ENCODE data around the gene C1GALT1. TPM values are rescaled to one million over a fixed set of nuclear protein-coding genes. Genes with fewer than 3 reads are reported as not detected.
"Not testable (repeated sequence)": the region's sequence is repeated elsewhere in the genome, so short reads cannot be mapped to it uniquely, and the experiment has no call there.

Gene C1GALT1
- total RNA-seq = 28.8 and 29.4 TPM in 2 replicates

DNA sequence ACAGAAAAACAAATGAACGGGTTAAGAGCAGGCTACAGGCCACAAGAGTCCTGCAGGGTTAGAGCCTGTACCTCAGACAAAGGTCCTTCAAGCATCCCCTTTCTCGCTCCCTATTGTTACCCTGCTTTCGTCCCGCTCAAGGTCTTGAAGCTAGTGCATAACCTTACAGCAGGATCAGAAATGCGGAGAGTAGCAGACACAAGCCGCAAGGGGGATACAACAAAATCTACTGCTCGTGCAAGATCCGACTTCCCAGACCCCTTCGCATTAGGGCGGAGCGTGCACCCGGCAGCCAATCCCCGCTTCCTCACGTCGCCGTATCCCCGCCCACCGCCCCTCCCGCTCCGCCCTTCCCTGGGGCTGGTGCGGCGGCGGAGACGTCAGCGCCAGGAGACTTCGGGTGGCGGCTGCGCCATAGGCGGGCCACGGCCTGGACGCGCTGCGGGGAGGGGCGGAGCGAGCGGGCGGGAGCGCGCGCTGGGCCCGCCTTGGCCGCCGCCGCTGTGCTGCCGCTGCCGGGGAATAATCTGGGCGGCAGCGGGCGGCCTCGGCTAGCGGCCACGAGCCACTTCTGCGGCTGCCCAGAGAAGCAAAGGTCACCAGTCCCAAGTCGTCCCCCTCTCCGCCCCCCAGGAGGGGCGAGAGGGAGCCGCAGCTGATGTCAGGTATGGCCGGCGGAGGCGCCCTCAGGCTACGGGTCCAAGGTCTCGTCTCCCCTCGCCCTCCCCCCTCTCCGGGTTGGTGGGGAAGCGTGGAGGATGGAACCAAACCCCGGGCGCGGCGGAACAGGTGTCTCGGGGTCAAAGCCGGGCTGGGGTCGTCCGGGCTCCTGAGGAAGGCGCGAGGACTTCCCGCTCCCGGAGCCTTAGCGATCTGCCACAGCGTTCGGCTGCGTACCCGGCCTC is at the start of gene C1GALT1:
Gene C1GALT1, plus strand, starts transcription at position 389 of the 905 bp plus-strand sequence. CDS start 51,776 bp downstream, outside the sequence.
- peak; percentile 96 for DNase-seq (ENCODE audit: low read depth, low spot score)

DNA sequence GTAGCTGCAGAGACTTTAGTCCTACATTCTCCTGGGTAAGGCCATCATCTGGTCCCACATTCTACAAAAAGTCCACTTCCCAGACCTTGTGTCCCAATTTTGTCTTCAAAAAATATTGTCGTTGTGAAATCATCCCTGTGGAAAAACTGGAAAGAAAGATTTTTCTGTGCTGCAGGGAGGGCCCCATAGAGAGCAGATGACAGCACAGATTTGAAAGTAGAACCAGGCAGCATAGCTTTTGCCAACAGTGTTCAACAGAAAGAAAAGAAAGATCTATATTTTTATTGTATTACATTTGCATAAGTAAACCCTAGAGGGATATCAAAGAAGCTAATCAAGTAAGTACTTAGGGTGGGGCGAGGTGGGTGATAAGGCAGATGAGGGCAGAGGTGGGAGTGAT is 48.3 kb upstream of the C1GALT1 start:
- no peak for DNase-seq (ENCODE audit: low read depth, low spot score)

DNA sequence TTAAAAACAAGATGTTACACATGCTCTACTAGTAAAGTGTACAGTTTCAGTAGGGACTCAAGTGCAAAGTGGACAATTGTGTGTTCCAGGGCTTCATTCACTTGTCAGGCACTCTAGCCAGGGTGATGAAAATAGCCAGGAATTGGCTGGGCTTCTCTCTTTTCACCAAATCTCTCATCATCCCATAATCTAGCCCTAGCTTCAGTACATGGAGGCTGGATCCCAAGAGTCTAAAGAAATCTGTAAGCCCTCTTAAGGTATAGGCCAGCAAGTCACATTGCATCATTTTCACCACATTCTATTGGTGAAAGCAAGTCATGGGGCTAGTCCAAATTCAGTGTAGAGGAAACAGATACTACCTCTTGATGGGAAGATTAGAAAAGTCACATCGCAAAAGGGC is 47.3 kb upstream of the C1GALT1 start:
- DNase-seq (ENCODE audit: low read depth, low spot score) = no peak

DNA sequence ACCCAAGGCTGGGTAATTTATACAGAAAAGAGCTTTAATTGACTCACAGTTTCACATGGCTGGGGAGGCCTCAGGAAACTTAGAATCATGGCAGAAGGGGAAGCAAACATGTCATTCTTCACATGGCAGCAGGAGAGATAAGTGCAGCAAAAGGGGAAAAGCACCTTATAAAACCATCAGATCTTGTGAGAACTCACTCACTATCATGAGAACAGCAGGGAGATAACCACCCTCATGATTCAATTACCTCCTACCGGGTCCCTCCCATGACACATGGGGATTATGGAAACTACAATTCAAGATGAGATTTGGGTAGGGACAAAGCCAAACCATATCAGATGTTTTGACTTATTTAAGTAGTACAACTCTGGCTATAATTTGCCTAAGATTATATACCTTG is 46.4 kb upstream of the C1GALT1 start:
- DNase-seq (ENCODE audit: low read depth, low spot score) = not testable (repeated sequence)

DNA sequence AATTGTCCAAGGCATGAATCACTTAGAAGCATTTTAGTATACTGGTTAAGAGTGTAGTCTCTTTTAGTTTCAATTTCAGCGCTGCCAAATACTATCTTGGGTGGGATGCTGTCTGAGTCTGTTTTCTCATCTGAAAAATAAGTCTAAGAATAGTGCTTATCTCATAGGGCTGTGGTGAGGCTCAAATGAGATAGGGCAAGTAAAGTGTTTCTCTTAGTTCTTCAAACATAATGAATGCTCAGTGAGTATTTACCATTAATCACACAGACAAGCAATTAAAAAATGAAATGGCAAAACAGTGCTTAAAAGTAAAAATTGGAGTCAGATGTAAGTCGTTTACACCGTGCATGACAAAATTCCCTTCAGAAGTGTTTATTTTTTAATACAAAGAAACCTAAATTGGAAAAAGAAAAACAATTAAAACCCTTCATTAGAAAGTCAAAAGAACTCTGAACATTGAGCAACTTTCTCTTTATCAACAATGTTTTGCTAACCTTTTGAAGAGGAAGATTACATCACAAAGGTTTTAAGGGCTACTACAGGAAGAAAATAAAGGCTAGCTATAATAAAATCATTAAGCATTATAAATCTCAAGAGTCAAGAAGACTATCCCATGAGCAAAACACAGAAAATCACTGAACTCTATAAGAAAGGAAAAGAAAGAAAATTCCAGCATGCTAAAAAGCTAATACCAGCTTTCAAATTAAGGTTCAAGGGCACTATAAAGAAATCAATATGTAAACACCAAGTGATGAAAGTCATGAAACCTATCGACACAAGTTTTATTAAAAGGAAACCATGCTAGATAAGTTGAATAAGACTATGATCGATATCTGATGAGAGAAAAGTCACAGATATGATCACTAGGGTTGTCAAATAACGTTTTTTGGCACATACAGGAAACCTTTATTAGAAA is 45.6 kb upstream of the C1GALT1 start:
- DNase-seq (ENCODE audit: low read depth, low spot score) = no peak

DNA sequence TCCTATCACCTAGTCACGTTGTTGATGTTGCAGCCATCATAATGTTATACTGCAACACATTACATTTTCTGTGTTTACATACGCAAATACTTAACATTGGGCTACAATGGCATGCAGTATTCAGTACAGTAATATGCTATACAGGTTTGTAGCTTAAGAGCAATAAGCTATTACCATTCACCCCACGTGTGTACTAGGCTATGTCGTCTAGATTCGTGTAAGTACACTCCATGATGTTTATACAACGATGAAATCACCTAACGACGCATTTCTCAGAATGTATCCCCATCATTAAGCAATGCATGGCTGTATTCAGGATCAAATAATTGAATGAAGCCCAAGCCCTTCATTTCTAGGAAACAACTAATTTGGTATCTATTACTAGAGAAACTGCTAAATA is 43.4 kb upstream of the C1GALT1 start:
- no peak for DNase-seq (ENCODE audit: low read depth, low spot score)

DNA sequence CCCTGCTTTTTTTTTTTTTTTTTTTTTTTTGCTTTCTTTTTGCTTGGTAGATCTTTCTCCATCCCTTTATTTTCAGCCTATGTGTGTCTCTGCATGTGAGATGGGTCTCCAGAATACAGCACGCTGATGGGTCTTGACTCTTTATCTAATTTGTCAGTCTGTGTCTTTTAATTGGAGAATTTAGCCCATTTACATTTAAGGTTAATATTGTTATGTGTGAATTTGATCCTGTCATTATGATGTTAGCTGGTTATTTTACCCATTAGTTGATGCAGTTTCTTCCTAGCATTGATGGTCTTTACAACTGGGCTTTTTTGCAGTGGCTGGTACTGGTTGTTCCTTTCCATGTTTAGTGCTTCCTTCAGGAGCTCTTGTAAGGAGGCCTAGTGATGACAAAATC is 38.9 kb upstream of the C1GALT1 start:
- DNase-seq (ENCODE audit: low read depth, low spot score) = not testable (repeated sequence)

DNA sequence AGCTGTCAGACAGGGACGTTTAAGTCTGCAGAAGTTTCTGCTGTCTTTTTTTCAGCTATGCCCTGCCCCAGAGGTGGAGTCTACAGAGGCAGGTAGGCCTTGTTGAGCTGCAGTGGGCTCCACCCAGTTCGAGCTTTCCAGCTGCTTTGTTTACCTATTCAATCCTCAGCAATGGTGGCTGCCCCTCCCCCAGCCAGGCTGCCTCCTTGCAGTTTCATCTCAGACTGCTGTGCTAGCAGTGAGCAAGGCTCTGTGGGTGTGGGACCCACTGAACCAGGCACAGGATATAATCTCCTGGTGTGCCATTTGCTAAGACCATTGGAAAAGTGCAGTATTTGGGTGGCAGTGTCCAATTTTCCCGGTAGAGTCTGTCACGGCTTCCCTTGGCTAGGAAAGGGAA is 37.2 kb upstream of the C1GALT1 start:
- not testable (repeated sequence) for DNase-seq (ENCODE audit: low read depth, low spot score)

DNA sequence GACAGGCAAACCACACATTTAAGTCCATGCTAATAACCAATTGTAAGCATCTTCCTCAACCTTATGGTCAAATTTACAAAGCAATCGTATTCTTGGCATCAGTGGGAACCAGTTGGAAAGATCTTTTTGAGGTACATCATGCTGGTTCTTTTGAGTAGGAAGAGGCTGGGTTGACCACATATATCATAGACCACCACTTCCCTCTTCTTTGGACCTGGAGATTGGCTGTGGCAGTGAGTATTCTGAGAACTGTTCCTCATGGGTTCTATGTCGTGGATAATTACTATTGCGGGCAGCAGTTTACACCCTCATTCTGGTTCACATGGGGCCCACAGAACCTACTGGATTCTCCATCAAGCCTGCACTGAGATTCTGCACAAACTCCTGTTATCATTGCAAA is 35.5 kb upstream of the C1GALT1 start:
- DNase-seq (ENCODE audit: low read depth, low spot score) = no peak

DNA sequence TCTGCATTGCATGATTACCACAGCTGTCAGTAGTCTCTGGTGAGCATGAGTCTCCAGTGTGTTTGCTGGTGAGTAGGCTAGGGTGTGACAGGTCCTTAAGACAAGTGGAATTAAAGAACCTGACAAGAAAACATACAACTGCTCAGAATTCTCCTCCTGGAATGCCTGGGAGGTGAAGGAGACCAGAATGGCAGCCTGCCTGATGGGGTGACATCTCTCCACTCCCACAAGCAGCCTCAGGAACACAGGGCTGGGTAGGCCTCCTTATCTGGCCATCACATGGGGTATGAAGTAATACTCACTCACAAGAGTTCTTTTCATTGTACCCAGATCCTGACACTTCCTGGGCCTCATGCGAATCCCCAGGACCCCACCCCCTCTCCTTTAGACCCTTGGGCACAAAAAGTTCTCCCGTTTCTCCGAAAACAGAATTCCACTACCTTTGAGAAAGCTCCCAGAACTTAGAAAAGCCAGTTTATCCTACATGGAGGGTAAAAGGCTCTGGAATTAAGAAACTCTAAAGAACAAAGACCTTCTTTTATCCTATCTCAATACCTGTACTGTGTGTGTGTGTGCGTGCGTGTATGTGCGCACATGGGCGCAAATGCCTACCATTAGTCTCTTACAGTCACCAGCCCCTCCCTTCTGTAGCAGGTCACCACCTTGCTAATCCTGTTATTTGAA is 33.4 kb upstream of the C1GALT1 start:
- no peak for DNase-seq (ENCODE audit: low read depth, low spot score)

DNA sequence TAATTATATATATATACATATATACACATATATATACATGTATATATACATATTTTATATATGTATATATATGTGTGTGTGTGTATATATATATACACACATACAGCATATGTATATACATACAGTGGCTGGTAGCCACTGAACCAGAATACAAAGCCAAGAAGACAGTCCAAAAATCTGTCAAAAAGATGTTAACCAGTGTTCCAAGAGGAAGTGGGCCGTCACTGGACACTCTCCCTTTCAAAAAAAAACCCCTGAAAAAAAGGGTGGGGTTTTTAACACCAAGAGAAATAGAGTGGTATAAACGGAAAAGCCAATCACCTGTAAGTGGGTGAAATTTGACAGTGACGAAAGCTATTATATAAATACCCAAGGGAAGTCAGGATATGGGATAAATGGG is 31.1 kb upstream of the C1GALT1 start:
- DNase-seq (ENCODE audit: low read depth, low spot score) = no peak

DNA sequence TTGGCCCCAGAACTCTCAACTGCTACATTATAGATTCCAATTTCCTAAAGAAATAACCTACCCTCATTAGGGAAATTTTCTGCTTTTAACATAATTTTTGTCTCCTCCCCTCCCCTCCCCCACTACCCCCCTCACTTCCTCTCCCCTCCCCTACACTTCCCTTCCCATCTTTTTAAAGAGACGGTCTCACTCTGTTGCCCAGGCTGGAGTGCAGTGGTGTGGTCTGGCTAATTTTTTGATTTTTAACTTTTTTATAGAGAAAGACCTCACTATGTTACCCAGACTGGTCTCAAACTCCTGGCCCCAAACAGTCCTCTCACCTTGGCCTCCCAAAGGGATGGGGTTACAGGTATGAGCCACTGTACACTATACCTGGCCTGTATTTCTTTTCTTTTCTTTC is 30.5 kb upstream of the C1GALT1 start:
- no peak for DNase-seq (ENCODE audit: low read depth, low spot score)

DNA sequence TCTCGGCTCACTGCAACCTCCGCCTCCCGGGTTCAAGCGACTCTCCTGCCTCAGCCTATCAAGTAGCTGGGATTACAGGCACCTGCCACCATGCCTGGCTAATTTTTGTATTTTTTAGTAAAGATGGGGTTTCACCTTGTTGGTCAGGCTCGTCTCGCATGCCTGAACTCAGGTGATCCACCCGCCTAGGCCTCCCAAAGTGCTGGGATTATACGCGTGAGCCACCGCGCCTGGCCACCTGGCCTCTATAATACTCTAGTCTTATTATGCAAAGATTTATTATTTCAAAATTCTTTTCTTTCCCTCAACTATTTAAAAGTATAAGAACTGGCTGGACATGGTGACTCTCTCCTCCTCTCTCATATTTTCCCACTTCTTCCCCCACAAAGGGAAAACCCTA is 30.0 kb upstream of the C1GALT1 start:
- no peak for DNase-seq (ENCODE audit: low read depth, low spot score)

DNA sequence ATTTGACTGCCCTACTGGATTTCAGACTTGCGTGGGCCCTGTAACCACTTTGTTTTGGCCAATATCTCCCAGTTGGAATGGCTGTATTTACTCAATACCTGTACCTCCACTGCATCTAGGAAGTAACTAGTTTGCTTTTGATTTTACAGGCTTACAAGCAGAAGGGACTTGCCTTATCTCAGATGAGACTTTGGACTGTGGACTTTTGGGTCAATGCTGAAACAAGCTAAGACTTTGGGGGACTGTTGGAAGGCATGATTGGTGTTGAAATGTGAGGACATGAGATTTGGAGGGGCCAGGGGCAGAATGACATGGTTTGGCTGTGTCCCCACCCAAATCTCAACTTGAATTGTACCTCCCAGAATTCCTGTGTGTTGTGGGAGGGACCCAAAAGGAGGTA is 28.0 kb upstream of the C1GALT1 start:
- DNase-seq (ENCODE audit: low read depth, low spot score) = not testable (repeated sequence)

DNA sequence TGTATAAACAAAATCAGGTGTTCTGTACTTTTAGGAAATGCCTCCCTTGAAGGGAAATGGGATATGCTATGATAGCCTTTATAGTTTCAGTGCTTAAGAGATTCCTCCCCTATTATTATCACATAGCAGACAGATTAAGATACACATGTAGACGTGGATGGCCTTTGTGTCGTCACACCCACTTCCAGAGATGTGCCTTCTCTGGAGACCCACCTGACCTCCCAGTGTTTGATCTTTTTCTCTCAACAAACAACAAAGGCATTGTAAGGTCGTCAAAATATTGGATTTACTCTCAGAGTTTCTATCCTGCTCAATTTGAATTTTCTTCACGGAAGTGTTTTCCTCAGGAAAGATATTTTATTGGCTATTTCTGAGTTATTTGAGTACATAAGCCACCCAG is 25.7 kb upstream of the C1GALT1 start:
- no peak for DNase-seq (ENCODE audit: low read depth, low spot score)

DNA sequence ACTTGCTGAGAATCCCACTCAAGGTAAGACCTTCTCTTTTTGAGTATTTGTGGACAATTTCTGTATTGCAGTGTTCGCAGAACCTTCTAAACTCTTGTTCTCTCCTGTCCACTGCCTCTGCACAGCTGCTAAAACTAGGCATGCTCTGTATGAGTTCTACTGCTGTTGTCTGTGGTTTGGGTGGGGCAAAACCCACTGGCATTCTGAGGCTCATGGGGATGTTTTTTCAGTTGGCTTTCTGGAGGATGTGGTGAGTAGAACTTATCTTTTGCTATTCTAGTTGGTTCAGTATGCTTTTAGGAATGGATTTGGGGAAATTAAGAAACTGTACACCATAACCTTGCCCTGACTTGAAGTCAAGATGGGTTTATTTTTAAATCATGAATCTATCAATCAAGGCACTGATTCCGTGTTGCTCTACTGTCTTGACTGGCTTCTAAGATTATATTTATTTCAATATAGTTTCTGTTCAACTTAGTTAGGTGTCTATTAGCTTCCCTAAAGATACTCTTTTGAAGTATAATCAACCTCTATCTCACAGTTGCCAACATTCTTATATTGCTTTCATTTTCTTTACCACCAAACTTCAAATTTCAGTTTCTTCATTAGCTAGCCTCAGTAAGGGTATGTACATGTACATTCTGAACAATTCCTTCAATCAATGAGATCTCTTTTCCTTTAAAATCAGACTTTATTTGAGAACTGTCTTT is 25.0 kb upstream of the C1GALT1 start:
- DNase-seq (ENCODE audit: low read depth, low spot score) = no peak

DNA sequence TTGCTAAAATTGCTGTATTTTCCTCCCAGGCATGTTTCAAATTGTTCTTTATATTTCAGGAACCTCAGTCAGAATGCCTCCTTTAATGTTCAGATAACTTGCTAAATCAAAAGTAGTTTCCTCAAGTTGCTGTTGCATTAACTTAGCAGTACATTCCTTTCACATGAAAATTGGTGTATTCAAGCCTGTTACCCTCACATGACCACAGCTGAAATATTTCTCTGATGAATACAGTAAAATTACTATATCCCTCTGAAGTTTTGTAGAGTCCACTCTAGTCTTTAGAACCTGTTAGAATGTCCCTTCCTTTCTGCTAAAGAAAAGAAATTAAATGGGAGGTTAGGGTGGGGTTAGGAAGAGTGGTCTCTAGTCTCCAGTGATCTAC is 24.5 kb upstream of the C1GALT1 start:
- DNase-seq (ENCODE audit: low read depth, low spot score) = no peak

DNA sequence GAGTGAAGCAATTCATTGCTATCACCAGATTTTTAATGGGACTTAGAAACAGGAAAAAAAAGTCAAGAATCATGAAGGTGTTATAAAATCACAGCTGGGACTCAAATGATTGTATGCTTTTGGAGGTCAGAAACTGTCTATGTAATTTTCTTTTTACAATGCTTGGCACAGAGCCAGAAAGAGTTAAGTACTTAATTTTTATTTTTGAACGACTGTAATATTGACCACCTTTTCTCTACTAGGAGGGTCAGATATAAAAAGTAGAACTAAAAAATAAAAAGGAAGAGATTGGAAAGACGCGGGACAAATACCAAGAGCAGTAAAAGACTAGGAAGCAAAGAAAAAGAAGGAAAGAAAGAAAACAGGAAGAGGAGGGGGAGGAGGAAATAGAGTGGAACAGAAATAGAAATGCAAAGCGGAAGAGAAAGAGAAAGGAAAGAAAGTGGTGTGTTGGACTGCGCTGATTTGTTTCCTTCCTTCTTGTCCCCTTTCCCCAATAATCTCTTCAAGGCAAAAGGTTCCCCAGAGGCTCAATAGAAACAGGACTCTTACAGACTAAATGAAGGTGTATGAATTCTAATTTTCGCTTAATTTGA is 23.2 kb upstream of the C1GALT1 start:
- no peak for DNase-seq (ENCODE audit: low read depth, low spot score)

DNA sequence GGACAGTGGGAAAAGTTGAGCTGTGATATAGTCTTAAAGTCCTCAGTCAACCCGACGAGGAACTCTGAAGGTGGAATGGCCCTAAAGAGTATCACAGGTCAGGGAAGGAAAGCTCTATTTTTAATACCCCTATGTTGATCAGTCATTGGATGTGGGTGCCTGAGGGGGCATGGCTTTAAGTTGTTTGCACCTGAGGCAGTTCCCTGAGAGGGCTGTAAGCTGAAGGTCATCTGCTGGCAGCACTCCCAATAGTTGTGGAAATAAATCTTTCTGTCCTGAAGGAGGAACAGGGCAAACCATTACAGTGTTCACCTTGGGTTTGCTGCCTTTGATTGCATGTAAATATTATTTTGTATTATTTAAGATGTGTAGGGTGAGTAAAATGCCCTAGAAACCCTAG is 17.8 kb upstream of the C1GALT1 start:
- DNase-seq (ENCODE audit: low read depth, low spot score) = no peak

DNA sequence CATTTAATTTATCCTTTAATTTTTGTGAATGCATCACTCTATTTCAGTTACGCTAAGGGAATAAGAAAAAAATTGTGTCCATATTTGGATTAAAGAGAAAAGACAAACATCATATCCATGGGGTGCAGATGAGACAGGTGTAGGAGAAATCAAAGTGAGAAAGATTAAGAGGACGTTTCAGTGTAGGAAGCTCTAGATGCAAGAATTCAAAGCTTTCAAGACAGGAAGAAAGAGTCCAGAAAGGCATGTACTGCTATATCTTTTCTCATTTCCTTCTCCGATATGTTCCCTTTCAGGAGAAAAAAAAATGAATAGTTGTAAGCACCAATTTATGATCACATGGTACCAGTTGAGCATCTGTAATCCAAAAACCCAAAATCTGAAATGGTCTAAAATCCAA is 17.0 kb upstream of the C1GALT1 start:
- DNase-seq (ENCODE audit: low read depth, low spot score) = no peak

DNA sequence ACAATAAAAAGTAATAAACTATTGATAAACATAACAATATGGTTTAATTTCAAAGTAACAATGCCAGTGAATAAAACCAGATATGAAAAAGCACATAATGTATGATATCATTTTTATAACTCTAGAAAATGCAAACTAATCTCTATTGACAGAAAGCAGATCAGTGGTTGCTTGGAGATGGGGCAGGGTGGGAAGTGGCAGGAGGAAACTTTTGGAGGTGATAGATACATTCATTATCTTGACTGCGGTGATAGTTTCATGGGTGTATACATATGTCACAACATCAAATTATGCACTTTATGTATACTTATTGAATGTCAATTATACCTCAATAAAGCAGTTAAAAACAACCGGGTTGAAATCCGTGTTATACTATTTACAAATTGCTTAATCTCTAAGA is 16.0 kb upstream of the C1GALT1 start:
- DNase-seq (ENCODE audit: low read depth, low spot score) = no peak

Data from pulmonary artery endothelial cell (primary cell).